HepG2 (cell line): Measurements from ENCODE around the gene OSBPL3. TPM values are rescaled to one million over a fixed set of nuclear protein-coding genes. Genes with fewer than 3 reads are reported as not detected.
A peak's percentile ranks its signal among the peaks of the same experiment; 100 is the strongest.

Source experiments
- ATAC-seq: fragments of 200-7000 bp; cut with Tn5 transposase; 3 replicates; pipeline ENCODE4 v1.9.1; 2020; ENCODE audit warnings: mild to moderate bottlenecking, moderate library complexity
- BruUV-seq: library from RNA; stranded (reverse); fragments of 400-500 nt; replicated peaks from 2 replicates; lab custom pipeline; 2021; lab: Mats Ljungman, UMichigan
- CTCF ChIA-PET: fragments of 300-600 bp; formaldehyde crosslinking; extraction: SDS; loops from one replicate; lab custom pipeline; 2021; ENCODE audit warnings: low total read pairs, inconsistent platforms, low intra/inter-chr PET ratio; lab: Yijun Ruan, JAX
- POLR2A ChIA-PET: fragments of 350-600 bp; sonication (Branson Sonifier 250); formaldehyde crosslinking; loops from one replicate; lab custom pipeline; 2020; ENCODE audit warnings: antibody characterized with exemption, inconsistent platforms; lab: Yijun Ruan, JAX
- DNase-seq: peaks from one replicate; pipeline ENCODE4 v3.0.0-alpha.2; 2015; ENCODE audit warnings: low spot score
- FAIRE-seq: peaks from 3 replicates; lab custom pipeline; 2011; peaks lifted over from hg19 to GRCh38; lab: Jason Lieb, UNC
- H2AFZ ChIP-seq: one replicate; pipeline ENCODE4 v1.6.1; 2011; ENCODE audit warnings: low read length, inconsistent platforms
- H3K27ac ChIP-seq: fragments of 300-600 bp; 3 replicates; pipeline ENCODE4 v1.8.0; 2011; ENCODE audit warnings: mixed run types, mild to moderate bottlenecking, mixed read lengths, low read length, inconsistent platforms; ENCODE audit not compliant: insufficient read depth; ENCODE audit errors: extremely low read length
- H3K27me3 ChIP-seq, 2 experiments: fragments of 200-600 bp in 1 of 2; 2 replicates in 1 of 2; 3 replicates in 1 of 2; pipeline versions ENCODE4 v1.6.0 to v1.8.0; 2011; ENCODE audit warnings: low read length in 2 of 2, mild to moderate bottlenecking in 2 of 2, moderate library complexity in 2 of 2, inconsistent platforms in 1 of 2; ENCODE audit not compliant: insufficient read depth in 2 of 2, control insufficient read depth in 1 of 2
- H3K36me3 ChIP-seq, 2 experiments: fragments of 200-600 bp in 1 of 2; replicated peaks in 1 of 2; 2 replicates in 1 of 2; 3 replicates in 1 of 2; pipeline versions ENCODE4 v1.5.1 to v1.8.0; 2011; ENCODE audit warnings: low read length in 2 of 2, inconsistent platforms in 1 of 2; ENCODE audit not compliant: insufficient read depth in 2 of 2, control insufficient read depth in 1 of 2
- H3K4me1 ChIP-seq: 2 replicates; pipeline ENCODE4 v1.5.1; 2012; ENCODE audit warnings: low read length, inconsistent platforms; ENCODE audit not compliant: insufficient read depth
- H3K4me2 ChIP-seq: 2 replicates; pipeline ENCODE4 v1.6.0; 2011; ENCODE audit warnings: low read depth, low read length, inconsistent platforms
- H3K4me3 ChIP-seq, 3 experiments: fragments of 200-600 bp in 1 of 3; sonication (generic), shearing (Covaris generic) in 1 of 3; replicated peaks in 1 of 3; 2 replicates each; pipeline ENCODE4 v1.5.1; 2011 to 2016; ENCODE audit warnings: low read length in 3 of 3, inconsistent platforms in 2 of 3, low read depth in 2 of 3, mild to moderate bottlenecking in 2 of 3, control low read depth in 1 of 3, mixed read lengths in 1 of 3; ENCODE audit not compliant: insufficient read depth in 1 of 3
- H3K79me2 ChIP-seq: one replicate; pipeline ENCODE4 v1.6.1; 2011; ENCODE audit warnings: low read length, inconsistent platforms; ENCODE audit not compliant: insufficient read depth
- H3K9ac ChIP-seq: 2 replicates; pipeline ENCODE4 v1.6.0; 2011; ENCODE audit warnings: mild to moderate bottlenecking, low read depth, low read length, inconsistent platforms; ENCODE audit not compliant: insufficient read depth
- H3K9me3 ChIP-seq: 2 replicates; pipeline ENCODE4 v1.5.1; 2012; ENCODE audit warnings: mild to moderate bottlenecking, low read length
- H4K20me1 ChIP-seq: 2 replicates; pipeline ENCODE4 v1.6.0; 2011; ENCODE audit warnings: inconsistent platforms, mild to moderate bottlenecking, low read length, moderate library complexity; ENCODE audit not compliant: insufficient read depth
- MEIS1 ChIP-seq: sonication (generic); formaldehyde crosslinking; IDR thresholded peaks from 2 replicates; pipeline ENCODE4 v1.9.0; 2021; ENCODE audit warnings: mild to moderate bottlenecking, missing genetic modification reagents, moderate library complexity, borderline replicate concordance
- SIX1 ChIP-seq: sonication (generic); formaldehyde crosslinking; IDR thresholded peaks from 2 replicates; pipeline ENCODE4 v1.4.0; 2020; ENCODE audit warnings: missing genetic modification reagents, borderline replicate concordance
- THAP11 ChIP-seq: IDR thresholded peaks from 2 replicates; pipeline ENCODE4 v1.6.1; 2016; ENCODE audit warnings: missing biosample characterization, missing genetic modification reagents
- ZNF274 ChIP-seq: sonication (generic); formaldehyde crosslinking; IDR thresholded peaks from 2 replicates; pipeline ENCODE4 v1.5.1; 2020; ENCODE audit warnings: mild to moderate bottlenecking, missing genetic modification reagents
- WGBS: methylation state at CpG from one replicate; pipeline ENCODE4 v1.1.6; 2017; ENCODE audit warnings: low lambda C conversion rate; 5-methylcytosine and 5-hydroxymethylcytosine counted together
- in situ Hi-C: cut with HindIII; loops from 2 replicates; pipeline ENCODE4 v1.10.0; 2017; ENCODE audit warnings: low pct_unique_long_range_greater_than_20kb; ENCODE audit not compliant: extremely low pct_ligation_motif_present
- intact Hi-C: fragments of 100-400 bp; cut with micrococcal nuclease; formaldehyde crosslinking; loops from one replicate; pipeline ENCODE4 v1.10.0; 2022; ENCODE audit not compliant: unreplicated experiment
- polyA plus RNA-seq, 8 experiments: library from polyadenylated mRNA; depleted of rRNA in 3 of 8; stranded (reverse) in 7 of 8; unstranded in 1 of 8; fragments of >200 nt; fragmentation: Illumina TruSeq in 4 of 8; extraction: Trizol in 4 of 8; gene quantifications; 2 replicates each; pipeline versions ENCODE4 v1.2.1 to v1.2.3, GENCODE V29; 2011 to 2016; ENCODE audit warnings: low read depth in 4 of 8, missing spikeins in 1 of 8, mixed read lengths in 1 of 8; ENCODE audit not compliant: insufficient read depth in 1 of 8
- total RNA-seq, 5 experiments: library from RNA; depleted of rRNA; stranded (reverse); fragments of >200 nt; fragmentation: Illumina TruSeq; extraction: Trizol; gene quantifications; 2 replicates each; pipeline ENCODE4 v1.2.3, GENCODE V29; 2016; ENCODE audit warnings: low read depth in 1 of 5
- TF ChIP-seq, protein P1 (sequence below), 2 experiments: IDR thresholded peaks; 2 replicates each; pipeline ENCODE4 v1.6.1; 2011 to 2012; ENCODE audit warnings: low read length in 2 of 2, borderline replicate concordance in 1 of 2, low read depth in 1 of 2, mild to moderate bottlenecking in 1 of 2, moderate library complexity in 1 of 2

OSBPL3 gene
- total and polyA plus RNA-seq, 2 of the 13 experiments (the other 11 are each of a cell fraction or from before 2014, with no cell fraction given), result 8.8 to 28.9 TPM

GRCh38 chr7:24748521-24748920 lies 231.5 kb downstream of the OSBPL3 start:
- peaks cover 0 to 8% of the 10 kb centered on the region in 2 experiments; a peak in 3 of 5 replicates for H3K36me3 ChIP-seq
- no peak for DNase-seq
- no peak overlapping the region for H3K27ac ChIP-seq
- H3K9me3 ChIP-seq, result no peaks in the 10 kb centered on the region
- no peaks in the 10 kb centered on the region for H4K20me1 ChIP-seq
- H3K79me2 ChIP-seq, result no peaks in the 10 kb centered on the region
- ATAC-seq, result no peak
- intact Hi-C loops, result no loop called here
- H2AFZ ChIP-seq, result no peak overlapping the region
- H3K27me3 ChIP-seq, result no peaks in the 10 kb centered on the region
- no peak overlapping the region for H3K4me2 ChIP-seq
- CTCF ChIA-PET, result no interaction called here
- TF ChIP-seq SIX1 (CRISPR knock-in tag), result no peak
- no peak for TF ChIP-seq MEIS1 (CRISPR knock-in tag)
- no peak for TF ChIP-seq THAP11 (CRISPR knock-in tag)
- no peak for TF ChIP-seq ZNF274 (CRISPR knock-in tag)
- TF ChIP-seq, protein P1, sequence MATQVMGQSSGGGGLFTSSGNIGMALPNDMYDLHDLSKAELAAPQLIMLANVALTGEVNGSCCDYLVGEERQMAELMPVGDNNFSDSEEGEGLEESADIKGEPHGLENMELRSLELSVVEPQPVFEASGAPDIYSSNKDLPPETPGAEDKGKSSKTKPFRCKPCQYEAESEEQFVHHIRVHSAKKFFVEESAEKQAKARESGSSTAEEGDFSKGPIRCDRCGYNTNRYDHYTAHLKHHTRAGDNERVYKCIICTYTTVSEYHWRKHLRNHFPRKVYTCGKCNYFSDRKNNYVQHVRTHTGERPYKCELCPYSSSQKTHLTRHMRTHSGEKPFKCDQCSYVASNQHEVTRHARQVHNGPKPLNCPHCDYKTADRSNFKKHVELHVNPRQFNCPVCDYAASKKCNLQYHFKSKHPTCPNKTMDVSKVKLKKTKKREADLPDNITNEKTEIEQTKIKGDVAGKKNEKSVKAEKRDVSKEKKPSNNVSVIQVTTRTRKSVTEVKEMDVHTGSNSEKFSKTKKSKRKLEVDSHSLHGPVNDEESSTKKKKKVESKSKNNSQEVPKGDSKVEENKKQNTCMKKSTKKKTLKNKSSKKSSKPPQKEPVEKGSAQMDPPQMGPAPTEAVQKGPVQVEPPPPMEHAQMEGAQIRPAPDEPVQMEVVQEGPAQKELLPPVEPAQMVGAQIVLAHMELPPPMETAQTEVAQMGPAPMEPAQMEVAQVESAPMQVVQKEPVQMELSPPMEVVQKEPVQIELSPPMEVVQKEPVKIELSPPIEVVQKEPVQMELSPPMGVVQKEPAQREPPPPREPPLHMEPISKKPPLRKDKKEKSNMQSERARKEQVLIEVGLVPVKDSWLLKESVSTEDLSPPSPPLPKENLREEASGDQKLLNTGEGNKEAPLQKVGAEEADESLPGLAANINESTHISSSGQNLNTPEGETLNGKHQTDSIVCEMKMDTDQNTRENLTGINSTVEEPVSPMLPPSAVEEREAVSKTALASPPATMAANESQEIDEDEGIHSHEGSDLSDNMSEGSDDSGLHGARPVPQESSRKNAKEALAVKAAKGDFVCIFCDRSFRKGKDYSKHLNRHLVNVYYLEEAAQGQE (IDR thresholded peaks at IDR 0.05; ENCODE audit: borderline replicate concordance in 1 of 2, low read depth in 1 of 2, low read length in 2 of 2), result peak in 1 of 2 experiments; percentile 61; a peak in 1 of 4 replicates
- no peak overlapping the region for H3K4me3 ChIP-seq
- in situ Hi-C loops, result no loop called here
- FAIRE-seq, result no peak
- 99% methylated on average over 2 of the region's 2 CpGs for WGBS
- peaks cover 9% of the 10 kb centered on the region; the same call in 1 of the 2 replicates for H3K4me1 ChIP-seq
- POLR2A ChIA-PET, result no interaction called here
- no peak overlapping the region for H3K9ac ChIP-seq
- BruUV-seq, result no TSS peak

Other genes with a start within 250 kb of the OSBPL3 start
- 19.2 and 30.0 TPM in 2 replicates for gene GSDME, start 222.7 kb downstream of the OSBPL3 start, total RNA-seq (2016; rRNA removed; fragmentation: Illumina TruSeq; extraction: Trizol)
- 27.2 and 28.2 TPM in 2 replicates for gene GSDME, start 222.7 kb downstream of the OSBPL3 start, polyA plus RNA-seq (2011; rRNA removed)
- gene CYCS, start 145.1 kb upstream of the OSBPL3 start, total RNA-seq (2016; rRNA removed; fragmentation: Illumina TruSeq; extraction: Trizol), result 202 and 328 TPM in 2 replicates
- gene CYCS, start 145.1 kb upstream of the OSBPL3 start, polyA plus RNA-seq (2011; rRNA removed), result 26.5 and 35.9 TPM in 2 replicates
- not detected in 2 replicates for gene NPVF, start 248.3 kb upstream of the OSBPL3 start, total RNA-seq (2016; rRNA removed; fragmentation: Illumina TruSeq; extraction: Trizol)
- not detected in 2 replicates for gene NPVF, start 248.3 kb upstream of the OSBPL3 start, polyA plus RNA-seq (2011; rRNA removed)